NOMO-1 treated with DMSO at 0.1 percent for 48 hours (cell line): ENCODE measurements around the gene GLRX5.
A peak's percentile ranks its signal among the peaks of the same experiment; 100 is the strongest.

Experiments
- DNase-seq: peaks from one replicate; lab custom pipeline; 2025; ENCODE audit not compliant: unreplicated experiment; lab: John Stamatoyannopoulos, UW

Gene GLRX5

GRCh38 chr14:95531969-95532368 lies 2.9 kb upstream of the GLRX5 start:
- DNase-seq = no peak

GRCh38 chr14:95533391-95533821 lies 1.4 kb upstream of the GLRX5 start:
- DNase-seq = peak; percentile 35

GRCh38 chr14:95533822-95534221 lies 1.0 kb upstream of the GLRX5 start:
- DNase-seq = no peak

- DNase-seq = no peak
Observed at GRCh38 chr14:95535226-95536021, 574 bp downstream of the GLRX5 start.

- no peak for DNase-seq
Observed at GRCh38 chr14:95536036-95536593, 1.3 kb downstream of the GLRX5 start.

- no peak for DNase-seq
Observed at GRCh38 chr14:95536671-95537070, 1.8 kb downstream of the GLRX5 start.

GRCh38 chr14:95537298-95538089 lies 2.6 kb downstream of the GLRX5 start:
- no peak for DNase-seq

- DNase-seq = no peak
Observed at GRCh38 chr14:95538801-95539509, 4.1 kb downstream of the GLRX5 start.

- no peak for DNase-seq
Observed at GRCh38 chr14:95540236-95540855, 5.5 kb downstream of the GLRX5 start.

GRCh38 chr14:95541346-95541745 lies 6.5 kb downstream of the GLRX5 start:
- no peak for DNase-seq

- DNase-seq = no peak
Observed at GRCh38 chr14:95541932-95542930, 7.4 kb downstream of the GLRX5 start.

GRCh38 chr14:95543021-95543420 lies 8.2 kb downstream of the GLRX5 start:
- DNase-seq = no peak

GRCh38 chr14:95544588-95544987 lies 9.7 kb downstream of the GLRX5 start:
- no peak for DNase-seq

- DNase-seq = no peak
Observed at GRCh38 chr14:95545515-95546168, 10.8 kb downstream of the GLRX5 start.

- DNase-seq = no peak
Observed at GRCh38 chr14:95547272-95547625, 12.4 kb downstream of the GLRX5 start.

- DNase-seq = no peak
Observed at GRCh38 chr14:95547626-95548327, 12.9 kb downstream of the GLRX5 start.

- no peak for DNase-seq
Observed at GRCh38 chr14:95548328-95548929, 13.6 kb downstream of the GLRX5 start.
